SK-N-MC (cell line): ENCODE measurements around the gene ANKRD36.
"Not testable (repeated sequence)": the region's sequence is repeated elsewhere in the genome, so short reads cannot be mapped to it uniquely, and the experiment has no call there.

ENCODE experiments used
- EZH2 ChIP-seq: fragments of 200-600 bp; sonication (generic); IDR thresholded peaks from one replicate; pipeline ENCODE4 v1.6.1; 2017; ENCODE audit warnings: antibody characterized with exemption
- FOXP2 ChIP-seq: optimal IDR thresholded peaks from 2 replicates; pipeline ENCODE3; 2011; ENCODE audit warnings: mild to moderate bottlenecking, moderate library complexity; ENCODE audit not compliant: insufficient read depth; ENCODE audit errors: extremely low read length, control extremely low read depth
- POLR2AphosphoS5 ChIP-seq: IDR thresholded peaks from 2 replicates; pipeline ENCODE4 v1.6.1; 2012; ENCODE audit warnings: mild to moderate bottlenecking, low read depth, low read length, borderline replicate concordance

- not testable (repeated sequence) for TF ChIP-seq EZH2, POLR2AphosphoS5, FOXP2
Observed at GRCh38 chr2:97106878-97107277, 6.1 kb upstream of the ANKRD36 start.
